HCT116 (cell line): ENCODE data around the gene LDB2. TPM values are rescaled to one million over a fixed set of nuclear protein-coding genes. Genes with fewer than 3 reads are reported as not detected.

Experiments used
- ATAC-seq: fragments of 200-7000 bp; cut with Tn5 transposase; 2 replicates; pipeline ENCODE4 v1.9.1; 2020; ENCODE audit warnings: mild to moderate bottlenecking, moderate library complexity
- BruUV-seq: library from RNA; stranded (reverse); fragments of 400-500 nt; replicated peaks from 2 replicates; lab custom pipeline; 2021; lab: Mats Ljungman, UMichigan
- CTCF ChIA-PET: fragments of 300-600 bp; sonication (Branson Sonifier 250); formaldehyde crosslinking; loops from one replicate; lab custom pipeline; 2021; ENCODE audit warnings: antibody characterized with exemption; lab: Charles Lee
- POLR2A ChIA-PET: fragments of 300-600, 350-600 bp; sonication (Branson Sonifier 250); formaldehyde crosslinking; loops from one replicate; lab custom pipeline; 2021; ENCODE audit warnings: antibody characterized with exemption; lab: Charles Lee
- RAD21 ChIA-PET, 2 experiments: fragments of 300-600 bp; sonication (Branson Sonifier 250); formaldehyde crosslinking; loops; one replicate each; lab custom pipeline; 2023; ENCODE audit warnings: low total read pairs in 2 of 2; ENCODE audit not compliant: uncharacterized antibody in 2 of 2, unreplicated experiment in 2 of 2, low non-redundant PET in 1 of 2; lab: Charles Lee
- DNase-seq: peaks from one replicate; pipeline ENCODE4 v3.0.0-alpha.2; 2010; ENCODE audit warnings: low read depth, low spot score
- H2AFZ ChIP-seq: fragments of 200-600 bp; shearing (Covaris generic), sonication (generic); 2 replicates; pipeline ENCODE4 v1.6.1; 2017; ENCODE audit warnings: low read depth, mixed run types, mixed read lengths, antibody characterized with exemption, low read length; ENCODE audit not compliant: poor library complexity, severe bottlenecking
- H3K27ac ChIP-seq: 2 replicates; pipeline ENCODE4 v1.5.1; 2012; ENCODE audit warnings: low read depth, low read length
- H3K27me3 ChIP-seq: fragments of 200-600 bp; sonication (generic); 2 replicates; pipeline ENCODE4 v1.6.1; 2016; ENCODE audit warnings: mixed run types, low read length, mixed read lengths; ENCODE audit not compliant: insufficient read depth
- H3K36me3 ChIP-seq, 2 experiments: fragments of 200-500 bp in 1 of 2; fragments of 200-600 bp in 1 of 2; sonication (Bioruptor generic) in 1 of 2; sonication (generic) in 1 of 2; 2 replicates each; pipeline versions ENCODE4 v1.5.1 to v1.6.1; 2014 to 2016; ENCODE audit warnings: low read length in 2 of 2, inconsistent platforms in 1 of 2, mixed read lengths in 1 of 2, mixed run types in 1 of 2; ENCODE audit not compliant: insufficient read depth in 2 of 2, control insufficient read depth in 1 of 2
- H3K4me1 ChIP-seq, 2 experiments: fragments of 200-600 bp in 1 of 2; sonication (generic) in 1 of 2; 2 replicates each; pipeline versions ENCODE4 v1.5.1 to v1.6.1; 2012 to 2017; ENCODE audit warnings: low read length in 2 of 2, inconsistent platforms in 1 of 2, mild to moderate bottlenecking in 1 of 2, mixed read lengths in 1 of 2, mixed run types in 1 of 2, moderate library complexity in 1 of 2; ENCODE audit not compliant: insufficient read depth in 2 of 2, control insufficient read depth in 1 of 2
- H3K4me2 ChIP-seq: fragments of 200-600 bp; sonication (generic); 2 replicates; pipeline ENCODE4 v1.6.1; 2017; ENCODE audit warnings: mixed run types, low read length, mixed read lengths
- H3K4me3 ChIP-seq, 2 experiments: fragments of 200-600 bp in 1 of 2; sonication (generic) in 1 of 2; replicated peaks in 1 of 2; 2 replicates each; pipeline ENCODE4 v1.5.1; 2011 to 2016; ENCODE audit warnings: low read length in 2 of 2, control low read depth in 1 of 2, low read depth in 1 of 2, mild to moderate bottlenecking in 1 of 2, mixed read lengths in 1 of 2, mixed run types in 1 of 2
- H3K79me2 ChIP-seq: fragments of 200-600 bp; sonication (generic); 2 replicates; pipeline ENCODE4 v1.6.1; 2017; ENCODE audit warnings: mild to moderate bottlenecking, mixed run types, low read length, moderate library complexity, mixed read lengths; ENCODE audit not compliant: insufficient read depth
- H3K9ac ChIP-seq: fragments of 200-600 bp; sonication (generic); 2 replicates; pipeline ENCODE4 v1.6.1; 2016; ENCODE audit warnings: low read length, mixed read lengths
- H3K9me2 ChIP-seq: fragments of 200-600 bp; sonication (generic), shearing (Covaris generic); 2 replicates; pipeline ENCODE4 v1.6.1; 2017; ENCODE audit warnings: mixed run types, mild to moderate bottlenecking, moderate library complexity; ENCODE audit not compliant: insufficient read depth
- H3K9me3 ChIP-seq, 2 experiments: fragments of 200-500 bp in 1 of 2; fragments of 200-600 bp in 1 of 2; sonication (Bioruptor generic) in 1 of 2; sonication (generic) in 1 of 2; 2 replicates each; pipeline ENCODE4 v1.6.1; 2014 to 2017; ENCODE audit warnings: low read length in 2 of 2, mixed read lengths in 2 of 2, inconsistent platforms in 1 of 2, low read depth in 1 of 2, mild to moderate bottlenecking in 1 of 2, mixed run types in 1 of 2, moderate library complexity in 1 of 2; ENCODE audit not compliant: control insufficient read depth in 1 of 2, insufficient read depth in 1 of 2
- H4K20me1 ChIP-seq: fragments of 200-600 bp; sonication (generic), shearing (Covaris generic); 2 replicates; pipeline ENCODE4 v1.6.1; 2017; ENCODE audit warnings: mixed run types, mild to moderate bottlenecking, moderate library complexity; ENCODE audit not compliant: insufficient read depth
- EGR1 ChIP-seq: IDR thresholded peaks from 2 replicates; pipeline ENCODE4 v1.6.1; 2012; ENCODE audit warnings: low read depth
- ELF1 ChIP-seq: IDR thresholded peaks from 2 replicates; pipeline ENCODE4 v1.6.1; 2012; ENCODE audit warnings: low read depth, borderline replicate concordance
- JUND ChIP-seq: IDR thresholded peaks from 2 replicates; pipeline ENCODE4 v1.6.1; 2012
- MAX ChIP-seq: IDR thresholded peaks from 2 replicates; pipeline ENCODE4 v1.6.1; 2012
- RAD21 ChIP-seq: IDR thresholded peaks from 2 replicates; pipeline ENCODE4 v1.6.1; 2012; ENCODE audit warnings: low read depth, mild to moderate bottlenecking
- ZFX ChIP-seq: fragments of 450-650 bp; IDR thresholded peaks from 2 replicates; pipeline ENCODE4 v1.6.1; 2017
- intact Hi-C: fragments of 100-400 bp; cut with micrococcal nuclease; formaldehyde crosslinking; loops from 2 replicates; pipeline ENCODE4 v1.10.0; 2022
- total RNA-seq: library from RNA; stranded (reverse); gene quantifications from one replicate; pipeline ENCODE4 v1.2.1, GENCODE V29; 2021; ENCODE audit not compliant: unreplicated experiment

LDB2 gene
- total RNA-seq, 1 experiment from 2014 or later: 0.12 TPM

- Histone ChIP-seq H4K20me1 (no peaks in the 10 kb centered on the region), H3K4me3 (no peak overlapping the region), H3K36me3 (no peaks in the 10 kb centered on the region), H3K79me2 (no peaks in the 10 kb centered on the region), H3K9ac (no peak overlapping the region), H3K27me3 (no peaks in the 10 kb centered on the region; the same call in 1 of the 2 replicates), H3K9me3 (no peaks in the 10 kb centered on the region), H3K9me2 (no peaks in the 10 kb centered on the region), H2AFZ (no peak overlapping the region), H3K4me2 (no peak overlapping the region), H3K4me1 (no peaks in the 10 kb centered on the region), H3K27ac (no peak overlapping the region)
- ChIA-PET CTCF (no interaction called here), RAD21 (no interaction called here), POLR2A (no interaction called here)
- BruUV-seq: no TSS peak
- no peak for DNase-seq
- intact Hi-C loops: no loop called here
- no peak for ATAC-seq
- TF ChIP-seq MAX: no peak
- no peak for TF ChIP-seq ELF1
- TF ChIP-seq RAD21: no peak
- no peak for TF ChIP-seq ZFX
These were observed 413.7 kb downstream of the LDB2 start for GRCh38 chr4:16484711-16485110.

GRCh38 chr4:16483540-16483939, 414.9 kb downstream of the LDB2 start:
- Histone ChIP-seq H2AFZ (no peak overlapping the region), H4K20me1 (no peaks in the 10 kb centered on the region), H3K4me3 (no peak overlapping the region), H3K27ac (no peak overlapping the region), H3K79me2 (no peaks in the 10 kb centered on the region), H3K9me3 (no peaks in the 10 kb centered on the region), H3K9ac (no peak overlapping the region), H3K4me1 (no peaks in the 10 kb centered on the region), H3K36me3 (no peaks in the 10 kb centered on the region), H3K27me3 (no peaks in the 10 kb centered on the region; the same call in 1 of the 2 replicates), H3K4me2 (no peak overlapping the region), H3K9me2 (no peaks in the 10 kb centered on the region)
- ATAC-seq (no peak), DNase-seq (no peak)
- ChIA-PET RAD21 (no interaction called here), CTCF (no interaction called here), POLR2A (no interaction called here)
- no peak for TF ChIP-seq JUND
- TF ChIP-seq EGR1: no peak
- BruUV-seq: no TSS peak
- intact Hi-C loops: no loop called here
